ENCODE data around the gene SHC4.

Gene SHC4

GRCh38 chr15:48825075-48825474 is 138.6 kb downstream of the SHC4 start:
- TF ChIP-seq, protein P1, sequence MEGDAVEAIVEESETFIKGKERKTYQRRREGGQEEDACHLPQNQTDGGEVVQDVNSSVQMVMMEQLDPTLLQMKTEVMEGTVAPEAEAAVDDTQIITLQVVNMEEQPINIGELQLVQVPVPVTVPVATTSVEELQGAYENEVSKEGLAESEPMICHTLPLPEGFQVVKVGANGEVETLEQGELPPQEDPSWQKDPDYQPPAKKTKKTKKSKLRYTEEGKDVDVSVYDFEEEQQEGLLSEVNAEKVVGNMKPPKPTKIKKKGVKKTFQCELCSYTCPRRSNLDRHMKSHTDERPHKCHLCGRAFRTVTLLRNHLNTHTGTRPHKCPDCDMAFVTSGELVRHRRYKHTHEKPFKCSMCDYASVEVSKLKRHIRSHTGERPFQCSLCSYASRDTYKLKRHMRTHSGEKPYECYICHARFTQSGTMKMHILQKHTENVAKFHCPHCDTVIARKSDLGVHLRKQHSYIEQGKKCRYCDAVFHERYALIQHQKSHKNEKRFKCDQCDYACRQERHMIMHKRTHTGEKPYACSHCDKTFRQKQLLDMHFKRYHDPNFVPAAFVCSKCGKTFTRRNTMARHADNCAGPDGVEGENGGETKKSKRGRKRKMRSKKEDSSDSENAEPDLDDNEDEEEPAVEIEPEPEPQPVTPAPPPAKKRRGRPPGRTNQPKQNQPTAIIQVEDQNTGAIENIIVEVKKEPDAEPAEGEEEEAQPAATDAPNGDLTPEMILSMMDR (IDR thresholded peaks at IDR 0.05; ENCODE audit: control extremely low read depth, extremely low read depth, low read depth, missing control alignments) = no peak
- POLR2A ChIA-PET = no interaction called here
- DNase-seq (ENCODE audit: extremely low spot score) = no peak
- CTCF ChIA-PET = no interaction called here

DNA sequence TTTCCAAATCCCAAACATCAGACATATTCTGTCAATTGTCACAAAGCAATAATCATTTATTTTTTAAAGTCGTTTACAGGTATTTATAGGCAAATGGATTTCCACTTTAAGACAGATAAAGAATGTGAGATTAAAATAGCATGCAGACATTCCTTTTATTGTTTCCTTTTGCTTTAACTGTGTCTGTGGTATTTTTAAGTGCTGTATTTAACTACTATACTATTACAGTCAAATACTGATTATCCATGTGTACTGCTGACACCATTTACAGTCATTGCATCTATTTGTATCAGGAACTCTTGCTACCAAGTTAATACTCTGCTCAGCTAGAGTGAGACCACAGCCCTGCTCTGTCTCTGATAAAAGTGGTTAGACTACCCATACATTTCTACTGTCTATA is 140.0 kb downstream of the SHC4 start:
- POLR2A ChIA-PET = no interaction called here

GRCh38 chr15:48823237-48823636 is 140.5 kb downstream of the SHC4 start:
- TF ChIP-seq, protein P1 (IDR thresholded peaks at IDR 0.05; ENCODE audit: control extremely low read depth, extremely low read depth, low read depth, missing control alignments) = no peak
- ChIA-PET CTCF (no interaction called here), POLR2A (no interaction called here)
- no peak for DNase-seq (ENCODE audit: extremely low spot score)

More for the DNA sequence above, 140.0 kb downstream of the SHC4 start:
- CTCF ChIA-PET = no interaction called here
- TF ChIP-seq, protein P1 (IDR thresholded peaks at IDR 0.05; ENCODE audit: control extremely low read depth, extremely low read depth, low read depth, missing control alignments) = no peak
- no peak for DNase-seq (ENCODE audit: extremely low spot score)

- CTCF ChIA-PET = interaction anchor here (1.3 to 1.6 kb wide), 2 partner anchors 13 to 19 kb away, joined by 3 to 5 read pairs; no protein-coding TSS in a partner anchor
- POLR2A ChIA-PET = no interaction called here
- TF ChIP-seq, protein P1 (IDR thresholded peaks at IDR 0.05; ENCODE audit: control extremely low read depth, extremely low read depth, low read depth, missing control alignments) = no peak
- no peak for DNase-seq (ENCODE audit: extremely low spot score)
Observed at GRCh38 chr15:48814286-48814685, 149.4 kb downstream of the SHC4 start.

GRCh38 chr15:48811325-48811958 is 152.3 kb downstream of the SHC4 start:
- ChIA-PET POLR2A (interaction anchor here (0.6 to 1.0 kb wide), 3 partner anchors 10 to 480 kb away, joined by 3 to 6 read pairs (median 3); partner anchors contain the start of genes DUT and EID1), CTCF (interaction anchor here (0.8 to 1.4 kb wide), 8 partner anchors 9 to 452 kb away, joined by 3 to 10 read pairs (median 3); partner anchors contain the start of gene EID1)
- DNase-seq (ENCODE audit: extremely low spot score) = no peak
- TF ChIP-seq, protein P1 (IDR thresholded peaks at IDR 0.05; ENCODE audit: control extremely low read depth, extremely low read depth, low read depth, missing control alignments) = no peak

- CTCF ChIA-PET = interaction anchor here (0.7 to 1.5 kb wide), 11 partner anchors 9 to 452 kb away, joined by 3 to 10 read pairs (median 3); partner anchors contain the start of gene EID1
- POLR2A ChIA-PET = interaction anchor here (0.6 to 1.0 kb wide), 4 partner anchors 9 to 480 kb away, joined by 3 to 6 read pairs (median 3); partner anchors contain the start of genes DUT, EID1 and SECISBP2L
- peak; percentile 91 for DNase-seq (ENCODE audit: extremely low spot score)
- TF ChIP-seq, protein P1 (IDR thresholded peaks at IDR 0.05; ENCODE audit: control extremely low read depth, extremely low read depth, low read depth, missing control alignments) = no peak
Observed at GRCh38 chr15:48810414-48811324, 153.1 kb downstream of the SHC4 start, which contains the start of gene CEP152. CEP152 (minus strand) TSS chr15:48811069; CDS start chr15:48805649, 5,420 bp downstream.
